Stomach (tissue), 9 donors: ENCODE results near the gene SVOP. TPM values are rescaled to one million over a fixed set of nuclear protein-coding genes. Genes with fewer than 3 reads are reported as not detected.

Source experiments
- DNase-seq, 2 donors: peaks; one replicate each; pipeline versions ENCODE4 v3.0.0 to v3.0.0-alpha.2; 2013 to 2019
- H3K27ac ChIP-seq, 5 donors: fragments of 200-600 bp in 4 of 5; sonication (generic) in 4 of 5; one replicate each; pipeline ENCODE4 v1.5.1; 2013 to 2019; ENCODE audit warnings: mild to moderate bottlenecking in 1 of 5, moderate library complexity in 1 of 5
- H3K27me3 ChIP-seq, 3 donors: fragments of 200-600 bp; sonication (generic); one replicate each; pipeline ENCODE4 v1.5.1; 2017 to 2019; ENCODE audit warnings: mixed run types in 1 of 3
- H3K36me3 ChIP-seq, 4 donors: fragments of 200-600 bp; sonication (generic); 1 replicate in 3 of 4; 2 replicates in 1 of 4; pipeline ENCODE4 v1.5.1; 2016 to 2019
- H3K4me1 ChIP-seq, 4 donors: fragments of 200-600 bp; sonication (generic); one replicate each; pipeline ENCODE4 v1.5.1; 2016 to 2019
- H3K4me3 ChIP-seq, 4 donors: fragments of 200-600 bp; sonication (generic) in 3 of 4; one replicate each; pipeline ENCODE4 v1.5.1; 2016 to 2019; ENCODE audit warnings: mild to moderate bottlenecking in 1 of 4
- H3K9me3 ChIP-seq, 4 donors: fragments of 200-600 bp; sonication (generic); one replicate each; pipeline ENCODE4 v1.5.1; 2016 to 2019
- CTCF ChIP-seq, 7 experiments: fragments of 450-650 bp in 4 of 7; fragments of 200-600 bp in 3 of 7; sonication (generic) in 3 of 7; IDR thresholded peaks; one replicate each; pipeline ENCODE4 v1.5.1; 2016 to 2019; ENCODE audit warnings: antibody characterized with exemption in 7 of 7, control low read depth in 2 of 7, mild to moderate bottlenecking in 1 of 7
- EP300 ChIP-seq: sonication (generic); formaldehyde crosslinking; IDR thresholded peaks from one replicate; pipeline ENCODE4 v1.6.1; 2017; ENCODE audit warnings: antibody characterized with exemption
- POLR2A ChIP-seq, 4 donors: fragments of 450-650 bp; IDR thresholded peaks; one replicate each; pipeline ENCODE4 v1.6.1; 2016; ENCODE audit warnings: antibody characterized with exemption in 4 of 4, control low read depth in 2 of 4, mild to moderate bottlenecking in 1 of 4, moderate library complexity in 1 of 4
- POLR2AphosphoS5 ChIP-seq, 3 donors: sonication (generic); formaldehyde crosslinking; IDR thresholded peaks; one replicate each; pipeline ENCODE4 v1.6.1; 2016; ENCODE audit warnings: antibody characterized with exemption in 3 of 3
- WGBS, 5 donors: extraction: QIAGEN DNeasy Blood & Tissue Kit in 3 of 5; methylation state at CpG; one replicate each; pipeline versions ENCODE4 v1.1.5 to v1.1.7; 2013 to 2018; 5-methylcytosine and 5-hydroxymethylcytosine counted together
- intact Hi-C: fragments of 100-400 bp; cut with DNase I; formaldehyde crosslinking; loops from one replicate; pipeline ENCODE4 v1.15.1; 2023; ENCODE audit warnings: low total_unique reads
- polyA plus RNA-seq, 3 donors: library from polyadenylated mRNA; stranded (reverse); fragments of 200-250 nt; gene quantifications; one replicate each; pipeline ENCODE4 v1.2.3, GENCODE V29; 2013
- total RNA-seq, 5 donors: library from RNA; depleted of rRNA; stranded (reverse); fragments of >200 nt; gene quantifications; one replicate each; pipeline versions ENCODE4 v1.1.0 to v1.2.3, GENCODE V29; 2014 to 2016
- donor health status: healthy with polysubstance abuse.
- donor health status: Bipolar disorder and iron deficiency.
- donor health status: healthy.

Gene SVOP
- total and polyA plus RNA-seq, 8 donors, result 0.08 to 2.0 (median 0.37) TPM; not detected in 3

GRCh38 chr12:109014984-109015765, 5.7 kb downstream of the SVOP start:
- no peak for TF ChIP-seq EP300
- TF ChIP-seq POLR2AphosphoS5 (IDR thresholded peaks at IDR 0.05), result no peak
- TF ChIP-seq CTCF (IDR thresholded peaks at IDR 0.05), result no peak
- TF ChIP-seq POLR2A (IDR thresholded peaks at IDR 0.05), result no peak
- no peak overlapping the region for H3K27ac ChIP-seq
- intact Hi-C loops, result no loop called here
- no peak for DNase-seq
- no peaks in the 10 kb centered on the region for H3K36me3 ChIP-seq
- no peaks in the 10 kb centered on the region for H3K9me3 ChIP-seq
- no peaks in the 10 kb centered on the region for H3K4me1 ChIP-seq
- peaks cover 0 to 53% (median 2%) of the 10 kb centered on the region in 3 donors for H3K27me3 ChIP-seq
- WGBS, 5 donors, result 86 to 92% (median 91%) methylated on average over 6 of the region's 6 CpGs
- H3K4me3 ChIP-seq, result no peak overlapping the region

- no peak overlapping the region for H3K4me3 ChIP-seq
- no peaks in the 10 kb centered on the region for H3K9me3 ChIP-seq
- H3K27me3 ChIP-seq, result peaks cover 0 to 25% (median 0%) of the 10 kb centered on the region in 3 donors
- intact Hi-C loops, result no loop called here
- no peak for DNase-seq
- no peaks in the 10 kb centered on the region for H3K36me3 ChIP-seq
- WGBS, 5 donors, result 60 to 82% (median 72%) methylated on average over 2 of the region's 2 CpGs
- H3K27ac ChIP-seq, result no peak overlapping the region
- TF ChIP-seq POLR2A (IDR thresholded peaks at IDR 0.05), result no peak
- TF ChIP-seq CTCF (IDR thresholded peaks at IDR 0.05), result no peak
- no peak for TF ChIP-seq EP300
- TF ChIP-seq POLR2AphosphoS5 (IDR thresholded peaks at IDR 0.05), result no peak
- H3K4me1 ChIP-seq, result no peaks in the 10 kb centered on the region
Measured at GRCh38 chr12:109010259-109010658, 10.6 kb downstream of the SVOP start.

GRCh38 chr12:109009766-109010165, 11.1 kb downstream of the SVOP start:
- DNase-seq, result no peak
- no peak overlapping the region for H3K27ac ChIP-seq
- peaks cover 0 to 25% (median 0%) of the 10 kb centered on the region in 3 donors for H3K27me3 ChIP-seq
- no peaks in the 10 kb centered on the region for H3K4me1 ChIP-seq
- 88 to 94% (median 90%) methylated on average over 1 of the region's 1 CpG for WGBS, 5 donors
- no peaks in the 10 kb centered on the region for H3K9me3 ChIP-seq
- no peaks in the 10 kb centered on the region for H3K36me3 ChIP-seq
- TF ChIP-seq POLR2A (IDR thresholded peaks at IDR 0.05) (no peak), EP300 (no peak), CTCF (IDR thresholded peaks at IDR 0.05) (no peak), POLR2AphosphoS5 (IDR thresholded peaks at IDR 0.05) (no peak)
- H3K4me3 ChIP-seq, result no peak overlapping the region
- intact Hi-C loops, result no loop called here

DNA sequence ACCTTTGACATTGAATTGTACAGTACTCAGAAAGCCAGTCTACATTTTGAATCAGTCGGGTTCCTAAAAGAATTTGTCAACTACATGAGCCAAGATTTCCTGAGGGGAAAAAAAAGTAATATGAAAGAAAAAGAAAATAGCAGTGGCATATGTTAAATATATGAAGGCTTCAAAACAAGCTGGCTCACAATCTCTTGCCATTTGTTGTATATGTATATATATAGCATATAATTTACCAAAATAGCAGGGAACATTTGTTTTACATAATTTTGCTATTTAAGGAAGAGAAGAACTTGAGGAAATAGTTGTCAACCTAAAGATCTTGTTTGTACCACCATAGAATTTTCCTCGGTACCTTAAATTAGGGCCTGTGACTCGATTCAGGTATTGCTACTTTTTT, 16.9 kb downstream of the SVOP start:
- H3K36me3 ChIP-seq, result no peaks in the 10 kb centered on the region
- DNase-seq, result no peak
- TF ChIP-seq EP300 (no peak), CTCF (IDR thresholded peaks at IDR 0.05) (no peak), POLR2AphosphoS5 (IDR thresholded peaks at IDR 0.05) (no peak), POLR2A (IDR thresholded peaks at IDR 0.05) (no peak)
- no peaks in the 10 kb centered on the region for H3K9me3 ChIP-seq
- peaks cover 0 to 16% (median 0%) of the 10 kb centered on the region in 3 donors for H3K27me3 ChIP-seq
- no peak overlapping the region for H3K4me3 ChIP-seq
- no peak overlapping the region for H3K27ac ChIP-seq
- intact Hi-C loops, result no loop called here
- 62 to 75% (median 70%) methylated on average over 3 of the region's 3 CpGs for WGBS, 5 donors
- H3K4me1 ChIP-seq, result no peaks in the 10 kb centered on the region
